ENCODE measurements around the gene EGLN1.

GRCh38 chr1:231395998-231396390 lies 26.1 kb downstream of the EGLN1 start:
- TF ChIP-seq CTCF (IDR thresholded peaks at IDR 0.05 in 8 of 11, conservative IDR thresholded peaks at IDR 0.05 in 3 of 11) (no peak), POLR2A (IDR thresholded peaks at IDR 0.05) (no peak)

Measured in spleen (tissue), 7 donors.